Measurements from ENCODE around the gene CATSPERB. TPM values are rescaled to one million over a fixed set of nuclear protein-coding genes. Genes with fewer than 3 reads are reported as not detected.
"Not testable (repeated sequence)": the region's sequence is repeated elsewhere in the genome, so short reads cannot be mapped to it uniquely, and the experiment has no call there.

Gene CATSPERB
- total RNA-seq, 1 experiment from 2014 or later, result not detected

GRCh38 chr14:91742621-91743304 lies 10.9 kb upstream of the CATSPERB start:
- no peaks in the 10 kb centered on the region for H3K27me3 ChIP-seq
- H3K36me3 ChIP-seq, result no peaks in the 10 kb centered on the region
- no peak overlapping the region for H3K4me3 ChIP-seq
- DNase-seq, result no peak
- H3K9me3 ChIP-seq, result no peaks in the 10 kb centered on the region

GRCh38 chr14:91739867-91740266 lies 8.0 kb upstream of the CATSPERB start:
- DNase-seq, H3K27me3 ChIP-seq, H3K36me3 ChIP-seq, H3K9me3 ChIP-seq, H3K4me3 ChIP-seq: not testable (repeated sequence)

GRCh38 chr14:91737619-91738018 lies 5.7 kb upstream of the CATSPERB start:
- no peaks in the 10 kb centered on the region for H3K36me3 ChIP-seq
- DNase-seq, result no peak
- H3K4me3 ChIP-seq, result no peak overlapping the region
- H3K27me3 ChIP-seq, result no peaks in the 10 kb centered on the region
- H3K9me3 ChIP-seq, result no peaks in the 10 kb centered on the region

- Histone ChIP-seq H3K36me3 (no peaks in the 10 kb centered on the region), H3K9me3 (no peaks in the 10 kb centered on the region), H3K27me3 (no peaks in the 10 kb centered on the region), H3K4me3 (no peak overlapping the region)
- no peak for DNase-seq
Observed at GRCh38 chr14:91732859-91733477, 1.1 kb upstream of the CATSPERB start.

GRCh38 chr14:91732439-91732838 lies 553 bp upstream of the CATSPERB start:
- no peak overlapping the region for H3K4me3 ChIP-seq
- no peaks in the 10 kb centered on the region for H3K9me3 ChIP-seq
- DNase-seq, result no peak
- H3K27me3 ChIP-seq, result no peaks in the 10 kb centered on the region
- no peaks in the 10 kb centered on the region for H3K36me3 ChIP-seq

- no peak overlapping the region for H3K4me3 ChIP-seq
- DNase-seq, result no peak
- H3K36me3 ChIP-seq, result no peaks in the 10 kb centered on the region
- H3K9me3 ChIP-seq, result no peaks in the 10 kb centered on the region
- H3K27me3 ChIP-seq, result no peaks in the 10 kb centered on the region
Observed at GRCh38 chr14:91731018-91731417, 868 bp downstream of the CATSPERB start.

GRCh38 chr14:91729756-91730155 lies 2.1 kb downstream of the CATSPERB start:
- DNase-seq, result no peak

GRCh38 chr14:91728616-91729183 lies 3.2 kb downstream of the CATSPERB start:
- no peaks in the 10 kb centered on the region for H3K9me3 ChIP-seq
- H3K36me3 ChIP-seq, result no peaks in the 10 kb centered on the region
- no peak for DNase-seq
- H3K27me3 ChIP-seq, result no peaks in the 10 kb centered on the region
- no peak overlapping the region for H3K4me3 ChIP-seq

More at GRCh38 chr14:91729756-91730155, 2.1 kb downstream of the CATSPERB start:
- Histone ChIP-seq H3K36me3 (no peaks in the 10 kb centered on the region), H3K4me3 (no peak overlapping the region), H3K9me3 (no peaks in the 10 kb centered on the region), H3K27me3 (no peaks in the 10 kb centered on the region)

GRCh38 chr14:91727121-91727520 lies 4.8 kb downstream of the CATSPERB start:
- DNase-seq, result no peak
- Histone ChIP-seq H3K4me3 (no peak overlapping the region), H3K36me3 (no peaks in the 10 kb centered on the region)

GRCh38 chr14:91723501-91723900 lies 8.4 kb downstream of the CATSPERB start:
- no peaks in the 10 kb centered on the region for H3K27me3 ChIP-seq
- DNase-seq, result no peak
- H3K4me3 ChIP-seq, result no peak overlapping the region
- no peaks in the 10 kb centered on the region for H3K36me3 ChIP-seq
- no peaks in the 10 kb centered on the region for H3K9me3 ChIP-seq

More at GRCh38 chr14:91727121-91727520, 4.8 kb downstream of the CATSPERB start:
- H3K9me3 ChIP-seq, result no peaks in the 10 kb centered on the region
- no peaks in the 10 kb centered on the region for H3K27me3 ChIP-seq

GRCh38 chr14:91722386-91722785 lies 9.5 kb downstream of the CATSPERB start:
- no peak for DNase-seq
- H3K9me3 ChIP-seq, result no peaks in the 10 kb centered on the region
- no peaks in the 10 kb centered on the region for H3K27me3 ChIP-seq
- H3K36me3 ChIP-seq, result no peaks in the 10 kb centered on the region
- H3K4me3 ChIP-seq, result no peak overlapping the region

GRCh38 chr14:91719839-91720238 lies 12.0 kb downstream of the CATSPERB start:
- Histone ChIP-seq H3K27me3 (no peaks in the 10 kb centered on the region), H3K4me3 (no peak overlapping the region), H3K9me3 (no peaks in the 10 kb centered on the region), H3K36me3 (no peaks in the 10 kb centered on the region)
- DNase-seq, result no peak

- DNase-seq, result no peak
- no peaks in the 10 kb centered on the region for H3K27me3 ChIP-seq
- H3K36me3 ChIP-seq, result no peaks in the 10 kb centered on the region
- no peaks in the 10 kb centered on the region for H3K9me3 ChIP-seq
- no peak overlapping the region for H3K4me3 ChIP-seq
Observed at GRCh38 chr14:91716999-91717398, 14.9 kb downstream of the CATSPERB start.

GRCh38 chr14:91714805-91715204 lies 17.1 kb downstream of the CATSPERB start:
- Histone ChIP-seq H3K27me3 (no peaks in the 10 kb centered on the region), H3K4me3 (no peak overlapping the region), H3K36me3 (no peaks in the 10 kb centered on the region), H3K9me3 (no peaks in the 10 kb centered on the region)
- DNase-seq, result no peak

GRCh38 chr14:91708795-91709194 lies 23.1 kb downstream of the CATSPERB start:
- H3K36me3 ChIP-seq, result no peaks in the 10 kb centered on the region
- H3K4me3 ChIP-seq, result no peak overlapping the region

GRCh38 chr14:91706996-91707395 lies 24.9 kb downstream of the CATSPERB start:
- DNase-seq, result no peak
- H3K27me3 ChIP-seq, result no peaks in the 10 kb centered on the region
- H3K9me3 ChIP-seq, result no peaks in the 10 kb centered on the region
- H3K4me3 ChIP-seq, result no peak overlapping the region
- no peaks in the 10 kb centered on the region for H3K36me3 ChIP-seq

More at GRCh38 chr14:91708795-91709194, 23.1 kb downstream of the CATSPERB start:
- H3K9me3 ChIP-seq, result no peaks in the 10 kb centered on the region
- no peaks in the 10 kb centered on the region for H3K27me3 ChIP-seq
- no peak for DNase-seq

GRCh38 chr14:91694643-91695042 lies 37.2 kb downstream of the CATSPERB start:
- H3K27me3 ChIP-seq, result no peaks in the 10 kb centered on the region
- H3K36me3 ChIP-seq, result no peaks in the 10 kb centered on the region
- DNase-seq, result peak; percentile 2
- H3K9me3 ChIP-seq, result peaks cover 5% of the 10 kb centered on the region
- H3K4me3 ChIP-seq, result no peak overlapping the region

- Histone ChIP-seq H3K27me3 (no peaks in the 10 kb centered on the region), H3K36me3 (no peaks in the 10 kb centered on the region), H3K4me3 (no peak overlapping the region), H3K9me3 (peaks cover 5% of the 10 kb centered on the region)
- DNase-seq, result peak; percentile 60
Observed at GRCh38 chr14:91693346-91693745, 38.5 kb downstream of the CATSPERB start.

Measured in MG63 (cell line).